T47D (cell line): ENCODE results near the gene GOLGA6D.
"Not testable (repeated sequence)": the region's sequence is repeated elsewhere in the genome, so short reads cannot be mapped to it uniquely, and the experiment has no call there.

Experiments used
- DNase-seq, 2 experiments: peaks; one replicate each; pipeline versions ENCODE4 v3.0.0 to v3.0.0-alpha.2; 2011 to 2012; ENCODE audit warnings: low read depth in 1 of 2, low spot score in 1 of 2
- JUND ChIP-seq: IDR thresholded peaks from 2 replicates; pipeline ENCODE4 v1.6.1; 2012; ENCODE audit warnings: low read depth
- in situ Hi-C: cut with HindIII; loops from 2 replicates; pipeline ENCODE4 v1.10.0; 2016; ENCODE audit warnings: low sequenced_read_pairs, low pct_unique_long_range_greater_than_20kb

The GOLGA6D gene

GRCh38 chr15:75282572-75282971 is at the start of gene GOLGA6D:
TSS of gene GOLGA6D (plus strand) at chr15:75282835. CDS start at chr15:75282876, 41 bp downstream.
- in situ Hi-C loops, DNase-seq: not testable (repeated sequence)

- no peak for DNase-seq
- TF ChIP-seq JUND, result no peak
- in situ Hi-C loops, result no loop called here
Observed at GRCh38 chr15:75233504-75234190, 49.0 kb upstream of the GOLGA6D start.

GRCh38 chr15:75234191-75234810 is 48.3 kb upstream of the GOLGA6D start:
- in situ Hi-C loops, result no loop called here
- DNase-seq, result no peak
- TF ChIP-seq JUND, result no peak

GRCh38 chr15:75235051-75235673 is 47.5 kb upstream of the GOLGA6D start:
- DNase-seq, result no peak
- TF ChIP-seq JUND, result no peak
- in situ Hi-C loops, result no loop called here

GRCh38 chr15:75235760-75236729 is 46.6 kb upstream of the GOLGA6D start:
- in situ Hi-C loops, result no loop called here

GRCh38 chr15:75237316-75237982 is 45.2 kb upstream of the GOLGA6D start:
- TF ChIP-seq JUND, result no peak
- in situ Hi-C loops, result no loop called here
- DNase-seq, result no peak

More at GRCh38 chr15:75235760-75236729, 46.6 kb upstream of the GOLGA6D start:
- DNase-seq, result no peak
- TF ChIP-seq JUND, result no peak

GRCh38 chr15:75238150-75238549 is 44.5 kb upstream of the GOLGA6D start:
- TF ChIP-seq JUND, result no peak
- in situ Hi-C loops, result no loop called here
- no peak for DNase-seq

- DNase-seq, in situ Hi-C loops: not testable (repeated sequence)
Observed at GRCh38 chr15:75245741-75246140, 36.9 kb upstream of the GOLGA6D start.

GRCh38 chr15:75248991-75249390 is 33.6 kb upstream of the GOLGA6D start:
- in situ Hi-C loops, DNase-seq: not testable (repeated sequence)

- no peak for TF ChIP-seq JUND
- DNase-seq, result no peak
- in situ Hi-C loops, result no loop called here
Observed at GRCh38 chr15:75249726-75250125, 32.9 kb upstream of the GOLGA6D start.

GRCh38 chr15:75251343-75251742 is 31.3 kb upstream of the GOLGA6D start:
- in situ Hi-C loops, DNase-seq: not testable (repeated sequence)

- DNase-seq, in situ Hi-C loops: not testable (repeated sequence)
Observed at GRCh38 chr15:75252285-75252684, 30.4 kb upstream of the GOLGA6D start.

GRCh38 chr15:75258034-75258433 is 24.6 kb upstream of the GOLGA6D start, which contains the start of gene GOLGA6C:
TSS of gene GOLGA6C (plus strand) at chr15:75258334. CDS start at chr15:75258599, 265 bp downstream.
- DNase-seq, in situ Hi-C loops: not testable (repeated sequence)

- in situ Hi-C loops, DNase-seq: not testable (repeated sequence)
Observed at GRCh38 chr15:75258620-75259343, 23.9 kb upstream of the GOLGA6D start.

- in situ Hi-C loops, DNase-seq: not testable (repeated sequence)
Observed at GRCh38 chr15:75259873-75260272, 22.8 kb upstream of the GOLGA6D start.
